ENCODE data around the gene CRTAC1.

The CRTAC1 gene

DNA sequence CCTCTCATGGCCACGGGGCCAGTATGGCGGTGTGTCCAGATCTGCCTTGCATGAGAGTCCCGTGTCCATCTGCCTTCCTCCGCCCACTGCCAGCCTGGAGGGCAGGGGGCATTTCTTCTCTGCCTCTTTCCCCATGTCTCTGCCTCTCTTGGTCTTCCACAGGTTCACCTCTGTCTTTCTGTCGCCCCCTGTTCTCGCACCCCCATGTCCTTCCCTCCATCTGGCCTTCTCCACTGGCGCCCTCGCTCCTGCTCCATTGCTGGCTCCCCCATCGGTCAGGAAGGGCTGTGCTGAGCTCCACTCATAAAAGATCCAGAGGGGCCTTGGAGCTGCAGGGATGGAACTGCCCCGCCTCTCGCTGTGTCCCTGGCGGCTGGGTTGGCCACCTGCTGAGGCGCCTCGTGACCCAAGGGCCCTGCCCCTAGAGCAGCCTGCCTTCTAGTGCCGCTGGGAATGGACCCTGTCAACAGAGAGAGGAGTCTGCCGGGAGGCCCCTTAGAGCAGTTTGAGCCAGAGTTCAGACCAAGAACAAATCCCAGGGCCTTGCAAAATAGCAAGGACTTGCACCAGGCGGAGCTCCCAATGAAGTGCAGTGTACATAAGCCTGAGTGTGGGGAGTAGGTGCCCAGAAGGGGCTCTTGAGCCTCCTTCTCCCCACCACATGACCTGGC, 138.8 kb downstream of the CRTAC1 start:
- DNase-seq, result no peak

DNA sequence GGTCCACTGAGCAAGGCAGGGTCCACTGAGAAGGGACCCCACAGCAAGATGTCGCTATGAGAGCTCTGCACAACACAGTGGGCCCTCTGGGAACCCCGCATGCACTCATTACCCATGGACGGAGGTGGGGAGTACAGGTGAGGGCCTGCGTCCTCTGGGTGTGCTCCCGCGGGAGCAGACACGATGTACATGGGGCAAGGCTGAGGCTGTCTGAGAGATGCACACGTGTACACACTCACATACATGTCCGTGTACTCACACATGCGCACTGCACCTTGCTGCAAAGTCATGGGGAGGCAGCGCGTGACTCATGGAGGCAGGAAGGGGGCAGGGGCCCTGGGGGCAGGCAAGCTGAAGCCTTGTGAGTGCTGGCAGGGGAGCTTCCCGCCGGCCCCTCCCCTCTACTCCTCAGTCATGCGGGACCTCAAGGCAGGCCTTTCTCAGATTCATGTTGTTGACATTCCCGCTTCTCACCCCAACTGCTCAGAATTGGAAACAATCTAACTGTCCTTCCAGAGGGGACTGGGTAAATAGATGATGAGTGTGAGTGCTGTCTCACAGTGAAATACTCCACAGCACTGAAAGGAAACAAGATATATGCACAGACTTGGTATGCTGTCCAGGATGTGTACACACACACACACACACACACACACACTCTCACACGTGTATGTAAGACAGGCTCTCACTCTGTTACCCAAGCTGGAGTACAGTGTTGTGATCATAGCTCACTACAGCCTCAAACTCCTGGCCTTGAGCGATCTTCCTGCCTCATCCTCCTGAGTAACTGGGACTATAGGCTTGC, 140.8 kb downstream of the CRTAC1 start:
- no peak for DNase-seq

DNA sequence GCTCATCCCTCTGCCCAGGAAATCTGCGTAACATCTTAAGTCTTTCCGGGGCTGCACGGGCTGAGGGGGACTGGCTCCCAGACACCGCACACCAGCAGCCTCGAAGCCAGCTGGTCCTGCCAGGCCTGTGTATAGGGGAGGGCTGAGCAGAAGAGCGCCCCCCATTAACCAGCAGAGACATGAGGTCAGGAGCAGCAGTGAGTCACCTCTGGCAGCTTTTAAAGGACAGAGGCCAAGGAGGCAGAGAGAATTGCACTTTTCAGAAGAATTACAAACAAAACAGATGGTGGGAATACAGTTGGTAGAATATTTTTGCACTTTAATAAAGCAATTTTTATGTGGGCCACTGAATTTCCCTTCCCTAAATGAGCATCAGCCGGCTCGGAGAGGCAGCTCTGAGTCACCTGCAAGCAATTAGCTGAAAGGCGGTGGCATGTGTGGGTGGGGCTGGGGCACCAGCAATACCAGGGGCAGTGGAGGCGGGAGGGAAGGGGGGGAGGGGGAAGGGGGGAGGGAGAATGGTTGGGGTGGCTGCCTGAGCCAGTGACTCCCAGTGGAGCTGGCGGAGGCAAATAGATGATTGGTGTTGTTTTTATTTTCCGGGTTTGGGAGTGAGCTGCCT, 141.7 kb downstream of the CRTAC1 start:
- no peak for DNase-seq

DNA sequence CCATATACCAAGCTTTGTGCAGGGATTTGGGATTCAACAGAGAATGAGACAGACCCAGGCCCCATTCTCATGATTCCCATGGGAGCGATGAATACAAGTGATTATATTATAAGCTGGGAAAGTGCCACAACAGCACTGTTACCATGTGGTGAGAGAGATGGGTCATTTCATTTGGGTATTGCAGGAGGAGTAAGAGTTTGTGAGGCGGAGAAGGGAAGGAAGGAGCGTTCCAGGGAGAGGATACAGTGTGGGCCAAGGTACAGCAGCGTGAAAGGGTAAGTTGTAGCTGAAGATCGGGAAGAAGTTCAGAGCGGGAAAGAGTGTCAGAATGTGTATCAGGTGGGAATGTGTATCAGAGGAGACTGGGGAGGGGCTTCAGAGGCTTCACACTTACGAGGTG, 142.3 kb downstream of the CRTAC1 start:
- no peak for DNase-seq

DNA sequence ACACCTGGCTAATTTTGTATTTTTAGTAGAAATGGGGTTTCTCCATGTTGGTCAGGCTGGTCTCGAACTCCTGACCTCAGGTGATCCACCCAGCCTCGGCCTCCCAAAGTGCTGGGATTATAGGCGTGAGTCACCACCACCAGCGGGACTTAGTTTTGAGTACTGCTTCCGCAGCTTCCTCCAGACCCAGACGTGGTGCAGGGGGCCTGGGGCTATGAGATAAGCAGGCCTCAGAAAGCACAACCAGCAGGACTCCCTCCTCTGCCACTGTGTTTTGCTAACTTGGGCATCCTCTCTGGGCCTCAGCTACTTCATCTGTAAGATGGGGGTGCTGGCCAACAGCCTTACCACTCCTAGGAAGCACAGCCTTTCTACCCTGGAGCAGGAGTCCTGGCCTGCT, 143.0 kb downstream of the CRTAC1 start:
- DNase-seq, result no peak

DNA sequence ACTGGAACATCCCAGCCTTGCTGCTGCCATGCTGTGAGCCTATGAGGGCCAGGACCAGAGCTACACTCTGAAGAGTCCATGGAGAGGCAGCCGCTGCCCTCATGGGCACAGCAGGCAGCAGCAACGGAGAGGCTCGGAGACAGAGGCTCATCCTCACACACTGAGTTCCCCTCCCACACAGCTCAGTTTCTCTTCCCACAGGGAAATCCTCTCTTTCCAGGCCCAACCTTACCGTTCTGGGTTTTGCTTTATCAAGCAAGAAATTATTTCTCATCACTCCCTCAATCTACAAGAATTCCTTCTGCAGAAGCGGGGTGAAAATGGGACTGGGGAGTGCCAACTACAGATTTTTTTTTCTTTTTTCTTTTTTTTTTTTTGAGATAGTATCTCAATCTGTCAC, 144.1 kb downstream of the CRTAC1 start:
- DNase-seq, result no peak

DNA sequence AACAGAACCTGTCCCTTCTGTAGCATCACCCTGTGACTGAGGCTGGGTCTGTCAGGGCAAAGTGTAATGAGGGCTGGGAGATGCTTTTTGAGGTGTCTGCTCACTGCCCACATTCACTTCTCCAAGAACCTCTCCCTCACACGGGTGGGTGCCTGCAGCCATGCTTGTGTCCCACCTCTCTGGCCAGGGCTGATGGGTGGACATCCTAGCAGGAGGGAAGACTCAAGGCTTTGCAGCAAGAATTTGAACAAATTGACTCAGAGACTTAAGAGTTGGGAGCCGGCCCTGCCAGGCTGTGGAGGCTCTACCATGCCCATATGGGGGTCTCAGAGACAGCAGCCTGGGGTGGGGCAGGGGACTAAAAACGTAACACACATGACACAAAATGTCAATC, 147.3 kb downstream of the CRTAC1 start:
- no peak for DNase-seq

DNA sequence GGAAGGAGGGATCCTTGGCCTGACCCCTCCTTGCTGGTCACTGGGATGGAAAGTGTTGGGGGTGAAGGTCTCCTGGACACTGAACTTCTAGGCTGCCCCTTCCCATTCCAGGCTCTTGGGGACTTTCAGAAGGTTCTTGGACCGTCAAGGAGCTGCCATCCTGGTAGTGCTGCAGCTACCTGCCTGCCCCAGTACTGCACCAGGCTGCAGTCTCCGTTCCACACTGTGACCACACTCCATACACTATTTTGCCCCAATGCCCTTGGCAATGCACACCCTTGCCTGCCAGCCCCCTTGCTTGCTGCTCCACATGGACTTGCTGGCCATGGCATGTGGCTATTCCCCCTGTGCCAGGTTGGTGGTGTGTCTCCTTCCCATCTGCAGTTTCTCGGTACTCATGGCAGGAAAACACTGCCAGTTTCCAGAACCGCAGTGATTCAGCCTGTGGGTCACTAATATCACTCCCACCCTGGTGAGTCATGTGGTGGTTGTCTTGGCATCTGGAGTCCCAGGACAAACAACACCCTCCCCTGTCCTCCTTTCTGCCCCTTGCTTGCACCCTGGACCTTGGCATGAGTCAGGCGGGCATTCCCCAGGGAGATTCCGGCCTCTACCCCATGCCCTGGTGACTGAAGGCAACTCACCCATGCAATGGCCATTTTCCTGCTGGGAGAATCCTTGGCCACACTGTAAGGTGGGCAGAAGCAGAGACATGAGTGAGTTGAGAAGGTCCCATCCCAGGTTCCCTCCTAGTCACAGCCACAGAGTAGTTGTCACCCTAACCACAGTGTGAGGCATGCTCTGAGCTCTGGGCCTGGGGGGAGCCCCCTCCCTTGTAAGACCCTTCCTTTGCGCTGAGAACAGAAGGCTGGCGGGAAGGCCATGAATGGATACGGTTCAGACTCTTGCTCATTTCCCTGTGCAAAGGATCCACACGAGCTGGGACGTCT, 148.0 kb downstream of the CRTAC1 start:
- peak in 1 of 2 donors; percentile 28 for DNase-seq

DNA sequence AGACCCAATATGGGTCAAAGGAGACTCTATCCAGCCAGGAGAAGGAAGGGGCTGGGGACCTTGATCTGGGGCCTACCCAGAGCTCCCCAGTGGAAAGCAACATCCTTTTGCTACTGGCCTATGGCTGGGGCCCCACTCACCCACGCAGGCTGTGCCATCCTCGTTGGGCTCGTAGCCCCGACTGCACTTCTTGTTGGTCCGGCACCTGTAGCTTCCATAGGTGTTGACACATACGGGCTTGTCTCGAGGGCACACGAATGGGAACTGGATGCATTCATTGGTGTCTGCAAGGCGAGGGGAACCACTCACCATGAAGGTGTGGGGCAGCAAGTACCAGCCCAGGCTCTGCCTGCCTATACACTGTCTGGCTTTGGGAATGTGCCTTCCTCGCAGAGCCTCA, 150.3 kb downstream of the CRTAC1 start:
- DNase-seq, result no peak

DNA sequence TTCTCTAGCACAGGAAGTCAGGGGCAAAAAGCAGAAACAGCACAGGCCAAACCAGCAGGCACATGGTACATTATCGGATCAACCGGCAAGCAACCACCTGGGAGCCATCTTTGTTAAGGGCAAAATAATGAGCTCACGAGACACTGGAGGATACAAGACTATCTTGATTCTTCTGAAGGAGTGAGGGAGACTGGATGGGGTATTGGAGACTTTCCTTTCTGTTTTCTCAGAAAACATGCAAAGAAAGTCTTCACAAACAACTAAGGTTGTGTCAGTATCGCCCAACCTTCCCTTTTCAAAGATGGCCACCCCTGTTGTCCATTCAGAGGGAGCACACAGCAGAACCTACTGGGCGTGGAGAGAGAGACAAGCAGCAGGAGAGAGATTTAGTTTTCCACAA, 151.2 kb downstream of the CRTAC1 start:
- DNase-seq, result no peak

DNA sequence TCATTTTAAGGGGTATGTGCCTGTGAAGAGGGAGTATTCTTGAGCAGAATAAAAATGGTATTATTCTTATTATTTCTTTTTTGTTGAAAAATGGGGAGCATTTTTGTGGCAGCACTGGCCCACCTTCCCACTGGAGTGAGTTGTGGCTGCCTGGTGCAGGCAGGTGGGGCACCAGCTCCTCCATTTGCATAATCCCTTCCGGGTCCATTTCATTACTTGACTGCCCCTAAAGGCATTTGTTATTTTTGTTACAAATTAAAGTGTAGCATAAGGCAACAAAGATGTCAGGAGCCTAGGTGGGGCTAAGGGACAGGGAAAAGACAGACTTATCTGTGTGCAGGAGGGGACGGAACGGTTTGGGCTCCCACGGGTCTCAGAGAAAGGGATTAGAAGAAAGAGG, 154.0 kb downstream of the CRTAC1 start:
- no peak for DNase-seq

DNA sequence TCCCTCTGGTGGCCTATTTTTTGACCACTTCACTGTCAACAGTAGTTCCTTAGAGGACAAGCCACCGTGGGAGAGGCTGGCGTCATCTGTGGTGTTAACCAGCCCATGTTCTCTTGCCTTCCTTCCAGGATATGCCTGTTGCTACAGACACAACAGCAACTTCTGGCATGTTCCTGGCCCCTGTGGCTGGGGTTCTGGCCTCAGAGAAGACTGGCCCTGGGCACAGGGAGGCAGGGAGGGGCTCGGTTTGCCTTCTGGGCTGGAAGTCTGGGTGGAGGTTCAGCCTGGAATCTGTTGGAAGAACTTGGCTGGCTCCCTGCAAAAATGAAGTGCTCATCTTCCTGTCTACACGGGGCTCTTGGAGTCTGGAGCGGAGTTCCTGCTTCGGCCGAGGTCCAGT, 155.0 kb downstream of the CRTAC1 start:
- no peak for DNase-seq

DNA sequence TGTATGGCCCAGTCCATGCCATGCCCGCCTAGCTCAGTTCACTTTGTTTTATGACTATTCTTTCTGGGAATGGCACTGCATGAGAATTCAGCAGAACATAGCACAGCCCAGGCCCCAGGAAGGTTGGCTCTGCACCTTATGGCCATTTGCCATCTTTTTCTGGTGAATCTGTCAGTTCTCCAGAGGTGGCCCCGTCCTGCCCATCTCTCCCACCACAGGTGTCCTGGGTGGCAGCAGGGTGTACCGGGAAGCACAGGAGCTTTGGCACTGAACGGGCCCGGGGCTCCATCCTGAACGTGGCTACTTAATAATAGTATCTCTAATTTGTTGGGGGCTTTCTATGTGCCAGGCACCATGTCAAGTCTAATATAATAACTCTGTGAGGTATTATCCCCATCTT, 156.1 kb downstream of the CRTAC1 start:
- DNase-seq, result no peak

DNA sequence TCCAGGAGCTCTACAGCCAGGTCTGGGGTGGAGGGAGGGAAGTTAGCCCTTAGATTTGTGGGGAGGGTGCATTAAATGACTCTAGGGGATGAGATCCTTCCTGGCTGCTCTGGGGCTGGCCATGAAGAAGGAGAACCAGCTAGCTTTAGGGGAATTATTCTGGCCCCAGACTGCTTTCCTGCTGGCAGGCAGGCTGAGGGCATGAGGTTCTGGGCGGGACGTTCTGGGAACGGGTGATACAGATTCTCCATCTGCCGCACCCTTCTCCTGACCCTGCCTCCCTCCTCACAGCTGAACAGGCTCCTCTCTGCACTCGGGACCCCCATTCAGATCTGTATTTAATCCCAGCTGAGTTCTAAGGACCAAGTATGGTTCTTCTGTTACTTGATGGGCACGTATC, 156.9 kb downstream of the CRTAC1 start:
- no peak for DNase-seq

DNA sequence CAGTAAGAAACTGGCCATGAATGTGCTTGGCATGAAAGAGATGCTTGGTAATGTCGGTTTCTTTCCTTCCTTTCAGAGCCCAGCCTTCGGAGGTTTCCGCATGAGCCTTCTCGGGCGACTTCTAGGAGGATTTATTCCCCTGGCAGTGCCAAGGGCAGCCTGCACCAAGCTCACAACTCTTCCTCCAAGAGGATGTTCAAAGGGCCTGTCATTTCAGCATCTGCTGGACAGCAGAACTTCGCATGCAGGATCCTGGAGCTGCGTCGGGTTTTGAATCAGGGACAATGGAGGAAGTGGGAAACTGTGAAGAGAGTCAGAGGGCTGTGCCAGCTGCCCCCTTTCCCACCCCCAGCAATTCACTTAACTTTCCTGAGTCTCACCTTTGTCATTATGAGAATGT, 159.4 kb downstream of the CRTAC1 start:
- DNase-seq, result no peak

DNA sequence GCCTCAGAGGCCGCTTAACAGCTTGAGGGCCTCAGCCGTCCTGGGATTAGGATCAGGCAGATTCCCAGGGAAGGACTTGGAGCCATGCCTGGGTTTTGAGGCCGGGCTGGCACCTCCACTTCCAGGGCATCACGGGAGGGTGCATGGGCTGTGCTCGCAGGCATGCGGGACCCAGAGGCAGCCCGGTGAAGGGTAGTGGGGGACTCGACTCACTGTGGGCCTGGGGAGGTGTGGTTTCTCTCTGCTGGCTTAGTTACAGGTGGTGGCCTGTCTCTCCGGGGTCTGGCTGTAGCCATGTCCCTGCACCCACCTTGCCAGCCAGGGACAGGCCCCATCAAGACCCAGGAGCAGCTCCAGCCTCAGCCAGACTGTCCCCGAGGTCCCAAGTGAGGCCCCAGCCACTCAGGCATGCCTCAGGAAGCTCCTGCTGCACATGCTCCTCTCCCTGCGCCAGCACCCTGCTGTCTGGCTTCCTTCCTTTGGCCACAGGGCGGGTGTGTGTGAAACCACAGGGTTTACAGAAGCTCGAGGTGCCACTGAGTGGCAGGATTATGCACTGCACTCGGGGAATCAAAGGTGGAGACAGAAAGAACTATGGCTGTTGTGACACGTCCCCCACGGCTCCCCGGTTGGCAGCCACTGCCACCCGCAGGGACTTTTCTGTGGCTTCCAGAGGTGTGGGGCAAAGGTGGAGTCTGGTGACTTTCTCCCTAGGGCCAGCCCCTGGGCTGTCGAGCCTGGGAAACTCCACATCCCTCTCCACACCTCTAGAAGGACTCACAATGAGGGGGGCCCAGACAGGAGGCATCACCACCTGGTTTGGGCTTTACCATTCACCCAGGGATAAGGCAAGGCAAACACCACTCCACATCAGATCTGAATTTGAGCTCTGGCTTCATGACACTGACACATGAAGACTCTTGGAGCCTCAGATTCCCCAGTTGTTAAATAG, 161.1 kb downstream of the CRTAC1 start:
- peak; percentile 68 to 69 for DNase-seq

DNA sequence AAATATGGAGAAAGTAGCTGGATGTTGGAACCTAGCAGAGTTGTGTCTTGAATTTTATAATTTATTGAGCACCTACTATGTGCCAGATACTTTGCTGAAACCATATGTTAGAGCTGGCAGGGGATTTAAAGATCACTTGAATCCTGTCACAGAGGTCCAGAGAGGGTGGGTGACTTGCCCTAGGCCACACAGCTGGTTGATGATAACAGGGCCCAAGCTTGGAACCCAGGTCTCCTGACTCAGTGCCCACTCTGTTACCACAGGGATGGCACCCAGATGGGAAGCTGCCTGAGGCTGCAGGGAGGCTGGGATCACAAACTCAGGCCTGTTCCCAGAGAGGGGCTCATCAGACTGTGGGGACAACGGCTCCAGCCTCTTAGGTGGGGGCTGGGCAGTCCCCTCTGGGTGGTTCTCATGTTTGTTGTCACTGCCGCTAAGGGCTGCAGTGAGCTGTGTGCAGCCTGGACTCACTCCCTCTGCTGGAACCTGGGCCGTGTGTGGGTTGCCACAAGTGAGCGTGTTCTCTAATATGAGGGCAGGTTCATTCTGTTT, 162.2 kb downstream of the CRTAC1 start:
- DNase-seq, result no peak

DNA sequence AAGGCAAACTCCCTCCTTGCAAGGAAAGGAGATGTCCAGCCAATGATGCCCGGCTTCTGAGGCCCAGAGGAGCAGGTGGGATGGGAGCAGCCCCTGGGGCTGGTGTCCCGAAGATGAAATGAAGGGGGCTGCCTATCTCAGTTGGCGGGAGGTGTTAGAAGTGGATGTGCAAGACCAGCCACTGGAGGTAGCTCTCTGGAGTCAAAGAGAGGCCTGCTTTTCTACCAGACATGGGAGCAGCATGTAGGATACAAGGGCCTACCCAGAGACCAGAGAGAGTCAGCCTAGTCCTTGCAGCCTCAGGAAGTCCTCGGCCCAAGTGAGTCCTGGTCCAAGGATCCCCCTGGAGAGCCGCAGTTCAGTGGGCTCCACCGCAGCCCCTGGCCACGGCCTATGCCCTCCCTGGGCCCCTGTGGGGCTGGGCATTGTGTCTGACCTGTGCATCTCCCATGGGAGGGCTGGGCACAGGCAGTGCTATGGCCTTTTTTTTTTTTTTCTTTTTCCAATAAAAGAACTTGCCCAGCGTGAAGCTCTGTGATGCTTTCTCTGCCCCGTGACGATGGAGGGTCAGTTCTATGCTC, 163.1 kb downstream of the CRTAC1 start:
- DNase-seq, result no peak

DNA sequence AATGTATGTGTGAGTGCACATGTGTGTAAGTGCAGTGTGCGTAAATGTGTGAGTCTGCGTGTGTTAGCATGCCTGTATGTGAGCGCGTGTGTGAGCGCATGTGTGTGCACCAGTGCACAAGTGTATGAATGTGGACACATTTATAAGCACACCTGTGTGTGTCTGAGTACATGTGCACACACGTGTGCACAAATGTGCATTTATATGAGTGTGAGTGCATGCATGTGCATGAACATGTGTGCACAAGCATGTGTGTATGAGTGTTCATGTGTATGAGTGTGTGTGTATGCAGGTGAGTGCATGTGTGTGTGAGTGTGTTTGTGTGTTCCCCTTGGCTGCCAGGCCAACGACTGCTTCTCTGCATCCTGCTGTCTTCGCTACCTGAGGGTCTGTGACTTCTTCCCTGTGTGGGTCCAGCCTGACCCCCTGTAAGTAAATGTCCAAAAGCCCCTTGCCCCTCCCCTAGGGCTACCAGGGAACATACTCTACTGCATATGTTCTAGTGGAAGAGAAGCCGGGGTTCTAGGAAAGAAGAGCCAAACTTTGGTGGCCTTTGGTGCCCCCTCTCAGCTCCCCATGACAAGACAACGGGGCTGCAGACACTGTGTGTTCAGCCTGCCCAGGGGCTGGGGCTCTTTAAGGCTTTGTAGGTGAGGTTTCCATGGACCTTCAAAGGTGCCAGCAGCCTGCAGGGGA, 163.7 kb downstream of the CRTAC1 start:
- DNase-seq, result no peak

DNA sequence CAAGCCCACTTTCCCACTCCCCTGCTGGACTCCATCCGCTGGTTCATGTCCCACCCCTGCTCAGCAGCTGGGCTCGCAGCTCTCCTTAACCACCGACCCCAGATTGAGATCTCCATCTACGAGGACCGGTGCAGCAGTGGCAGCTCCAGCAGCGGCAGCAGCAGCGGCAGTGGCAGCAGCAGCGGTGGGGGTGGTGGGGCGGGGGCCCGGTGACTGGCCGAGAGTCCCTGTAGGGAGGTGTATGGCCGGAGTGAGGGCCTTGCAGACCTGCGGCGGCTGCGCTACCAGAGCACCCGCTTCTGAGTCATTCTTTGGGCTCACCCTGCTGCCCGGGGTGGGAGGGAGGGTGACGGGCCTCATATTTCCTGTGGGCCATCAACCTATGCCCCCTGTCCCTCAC, 164.9 kb downstream of the CRTAC1 start:
- DNase-seq, result no peak

DNA sequence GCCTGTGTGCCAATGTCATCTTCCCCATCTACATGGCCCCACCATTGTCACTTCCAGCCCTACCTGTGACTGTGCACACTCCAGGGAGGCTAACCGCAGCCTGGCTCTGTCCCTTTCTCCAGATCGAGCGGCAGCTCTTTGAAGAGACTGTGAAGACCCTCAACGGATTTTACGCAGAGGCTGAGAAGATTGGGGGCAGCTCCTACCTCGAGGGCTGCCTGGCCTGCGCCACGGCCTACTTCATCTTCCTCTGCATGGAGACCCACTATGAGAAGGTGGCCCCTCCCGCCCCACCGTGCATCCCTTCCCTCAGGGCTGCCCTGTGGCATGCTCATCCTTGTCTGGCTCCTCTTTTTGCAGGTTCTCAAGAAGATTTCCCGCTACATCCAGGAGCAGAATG, 166.6 kb downstream of the CRTAC1 start:
- no peak for DNase-seq

All from stimulated activated CD4-positive, alpha-beta T cell treated with anti-CD3 and anti-CD28 coated beads, Interleukin-2, amount 100 ng/mL, for 48 hours (primary cell).